Neural progenitor cell (in vitro differentiated cells): ENCODE measurements around the gene NDEL1. TPM values are rescaled to one million over a fixed set of nuclear protein-coding genes. Genes with fewer than 3 reads are reported as not detected.

Experiments used
- DNase-seq: peaks from one replicate; pipeline ENCODE4 v3.0.0-alpha.2; 2016; ENCODE audit warnings: low spot score
- H2AFZ ChIP-seq: fragments of 200-600 bp; sonication (generic); replicated peaks from 2 replicates; pipeline ENCODE4 v1.6.1; 2016; ENCODE audit warnings: antibody characterized with exemption
- H3F3A ChIP-seq: fragments of 200-600 bp; sonication (generic); 2 replicates; pipeline ENCODE4 v1.6.1; 2016; ENCODE audit warnings: antibody characterized with exemption, low read depth
- H3K27ac ChIP-seq: fragments of 200-600 bp; sonication (generic); 2 replicates; pipeline ENCODE4 v1.5.1; 2016; ENCODE audit warnings: mild to moderate bottlenecking
- H3K27me3 ChIP-seq: fragments of 200-600 bp; sonication (generic); 2 replicates; pipeline ENCODE4 v1.6.1; 2016; ENCODE audit warnings: mild to moderate bottlenecking, moderate library complexity
- H3K36me3 ChIP-seq: fragments of 200-600 bp; sonication (generic); 2 replicates; pipeline ENCODE4 v1.5.1; 2016
- H3K4me1 ChIP-seq: fragments of 200-600 bp; sonication (generic); 2 replicates; pipeline ENCODE4 v1.6.1; 2016; ENCODE audit warnings: mixed run types
- H3K4me2 ChIP-seq: fragments of 200-600 bp; sonication (generic); 2 replicates; pipeline ENCODE4 v1.6.1; 2016
- H3K4me3 ChIP-seq: fragments of 200-600 bp; sonication (generic); 2 replicates; pipeline ENCODE4 v1.5.1; 2016
- H3K79me2 ChIP-seq: fragments of 200-600 bp; sonication (generic); 2 replicates; pipeline ENCODE4 v1.6.1; 2016; ENCODE audit warnings: low read depth
- H3K9ac ChIP-seq: fragments of 200-600 bp; sonication (generic); 2 replicates; pipeline ENCODE4 v1.6.1; 2016
- H3K9me3 ChIP-seq: fragments of 200-600 bp; sonication (generic); 2 replicates; pipeline ENCODE4 v1.5.1; 2016; ENCODE audit warnings: low read depth
- H4K20me1 ChIP-seq: fragments of 200-600 bp; sonication (generic); 2 replicates; pipeline ENCODE4 v1.6.1; 2016; ENCODE audit warnings: low read depth
- H3K27ac Mint-ChIP-seq: 3 replicates; pipeline ENCODE4 v1.8.0; 2021; ENCODE audit warnings: mixed read lengths
- H3K27me3 Mint-ChIP-seq: 2 replicates; pipeline ENCODE4 v1.8.0; 2022; ENCODE audit warnings: low read depth, mild to moderate bottlenecking, inconsistent platforms, moderate library complexity, mixed read lengths; ENCODE audit not compliant: insufficient read depth
- H3K36me3 Mint-ChIP-seq: 3 replicates; pipeline ENCODE4 v1.8.0; 2021; ENCODE audit warnings: mixed read lengths
- H3K4me1 Mint-ChIP-seq: 3 replicates; pipeline ENCODE4 v1.8.0; 2021; ENCODE audit warnings: mixed read lengths
- H3K4me3 Mint-ChIP-seq: 3 replicates; pipeline ENCODE4 v1.8.0; 2021; ENCODE audit warnings: mild to moderate bottlenecking, moderate library complexity, mixed read lengths
- H3K9me3 Mint-ChIP-seq: 3 replicates; pipeline ENCODE4 v1.8.0; 2020; ENCODE audit warnings: mixed read lengths
- EZH2 ChIP-seq: fragments of 200-600 bp; sonication (generic); IDR thresholded peaks from 2 replicates; pipeline ENCODE4 v1.6.1; 2017; ENCODE audit warnings: antibody characterized with exemption, mild to moderate bottlenecking, moderate library complexity
- EZH2phosphoT487 ChIP-seq: fragments of 200-600 bp; sonication (generic); IDR thresholded peaks from 2 replicates; pipeline ENCODE4 v1.6.1; 2017; ENCODE audit warnings: antibody characterized with exemption
- total RNA-seq: library from RNA; depleted of rRNA; stranded (reverse); fragments of >200 nt; gene quantifications from 2 replicates; pipeline ENCODE4 v1.2.3, GENCODE V29; 2015; ENCODE audit warnings: low replicate concordance
- TF ChIP-seq, protein P1 (sequence below): fragments of 200-600 bp; sonication (generic); IDR thresholded peaks from 2 replicates; pipeline ENCODE4 v1.5.1; 2017; ENCODE audit warnings: antibody characterized with exemption, mild to moderate bottlenecking

Gene NDEL1
- total RNA-seq, 1 donor from 2014 or later, result 26.9 TPM

DNA sequence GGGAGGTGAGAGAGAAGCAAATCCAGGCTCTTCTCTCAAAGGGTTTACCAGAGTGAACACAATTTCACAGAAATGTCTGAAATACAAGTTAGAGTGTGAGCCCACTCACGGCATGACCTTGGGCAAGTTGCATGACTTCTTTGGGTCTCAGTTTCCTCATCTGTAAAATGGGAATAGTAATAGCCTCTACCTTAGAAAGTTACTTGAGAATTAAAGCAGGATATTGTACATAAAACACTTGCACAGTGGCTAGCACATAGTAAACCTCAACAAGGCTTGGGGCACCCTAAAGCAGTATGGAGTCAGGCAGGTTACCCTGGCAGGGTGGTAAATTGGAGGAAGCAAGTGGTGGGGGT is 24.8 kb upstream of the NDEL1 start:
- H3K9ac ChIP-seq, result no peak overlapping the region
- no peak overlapping the region for H3K4me2 ChIP-seq
- no peaks in the 10 kb centered on the region for H4K20me1 ChIP-seq
- no peaks in the 10 kb centered on the region for H3K9me3 Mint-ChIP-seq
- H3K4me3 ChIP-seq, result no peak overlapping the region
- H3K9me3 ChIP-seq, result no peaks in the 10 kb centered on the region
- no peak for DNase-seq
- peaks cover 8% of the 10 kb centered on the region for H3K4me1 Mint-ChIP-seq
- H3K27me3 Mint-ChIP-seq, result peaks cover 12% of the 10 kb centered on the region
- no peak overlapping the region for H3K27ac Mint-ChIP-seq
- H3K27ac ChIP-seq, result no peak overlapping the region
- H3K4me1 ChIP-seq, result no peaks in the 10 kb centered on the region
- TF ChIP-seq EZH2 (no peak), EZH2phosphoT487 (no peak)
- TF ChIP-seq, protein P1, sequence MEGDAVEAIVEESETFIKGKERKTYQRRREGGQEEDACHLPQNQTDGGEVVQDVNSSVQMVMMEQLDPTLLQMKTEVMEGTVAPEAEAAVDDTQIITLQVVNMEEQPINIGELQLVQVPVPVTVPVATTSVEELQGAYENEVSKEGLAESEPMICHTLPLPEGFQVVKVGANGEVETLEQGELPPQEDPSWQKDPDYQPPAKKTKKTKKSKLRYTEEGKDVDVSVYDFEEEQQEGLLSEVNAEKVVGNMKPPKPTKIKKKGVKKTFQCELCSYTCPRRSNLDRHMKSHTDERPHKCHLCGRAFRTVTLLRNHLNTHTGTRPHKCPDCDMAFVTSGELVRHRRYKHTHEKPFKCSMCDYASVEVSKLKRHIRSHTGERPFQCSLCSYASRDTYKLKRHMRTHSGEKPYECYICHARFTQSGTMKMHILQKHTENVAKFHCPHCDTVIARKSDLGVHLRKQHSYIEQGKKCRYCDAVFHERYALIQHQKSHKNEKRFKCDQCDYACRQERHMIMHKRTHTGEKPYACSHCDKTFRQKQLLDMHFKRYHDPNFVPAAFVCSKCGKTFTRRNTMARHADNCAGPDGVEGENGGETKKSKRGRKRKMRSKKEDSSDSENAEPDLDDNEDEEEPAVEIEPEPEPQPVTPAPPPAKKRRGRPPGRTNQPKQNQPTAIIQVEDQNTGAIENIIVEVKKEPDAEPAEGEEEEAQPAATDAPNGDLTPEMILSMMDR, result no peak
- H3K79me2 ChIP-seq, result no peaks in the 10 kb centered on the region
- no peak overlapping the region for H2AFZ ChIP-seq
- no peak overlapping the region for H3K4me3 Mint-ChIP-seq
- peaks cover 7% of the 10 kb centered on the region for H3F3A ChIP-seq
- no peaks in the 10 kb centered on the region for H3K27me3 ChIP-seq
- no peaks in the 10 kb centered on the region for H3K36me3 ChIP-seq
- no peaks in the 10 kb centered on the region for H3K36me3 Mint-ChIP-seq

DNA sequence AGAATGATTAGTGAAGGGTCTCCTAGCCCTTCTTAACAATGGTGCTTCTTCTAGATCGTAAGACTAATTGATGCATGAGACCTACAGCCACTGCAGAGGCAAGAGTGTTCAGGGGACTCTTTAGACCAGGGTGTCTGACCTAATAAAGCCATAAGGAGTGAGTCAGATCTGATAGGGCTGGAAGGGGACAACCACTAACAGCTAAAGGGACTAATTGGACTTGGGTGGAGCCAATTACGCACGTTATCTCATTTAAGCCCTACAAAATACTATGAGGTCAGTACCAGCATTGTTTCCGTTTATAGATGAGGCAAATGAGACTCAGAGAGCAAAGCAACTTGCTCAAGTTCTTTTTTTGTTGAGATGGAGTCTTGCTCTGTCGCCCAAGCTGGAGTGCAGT is 23.6 kb upstream of the NDEL1 start:
- Histone ChIP-seq H3K4me1 (no peaks in the 10 kb centered on the region), H2AFZ (no peak overlapping the region), H3K9me3 (no peaks in the 10 kb centered on the region), H3K27ac (no peak overlapping the region), H3K36me3 (no peaks in the 10 kb centered on the region), H4K20me1 (no peaks in the 10 kb centered on the region), H3F3A (peaks cover 10% of the 10 kb centered on the region), H3K79me2 (no peaks in the 10 kb centered on the region), H3K4me2 (no peak overlapping the region), H3K4me3 (no peak overlapping the region), H3K27me3 (peaks cover 4% of the 10 kb centered on the region), H3K9ac (no peak overlapping the region)
- Mint-ChIP-seq H3K27me3 (peaks cover 9% of the 10 kb centered on the region), H3K27ac (no peak overlapping the region), H3K4me1 (peaks cover 6% of the 10 kb centered on the region), H3K4me3 (no peak overlapping the region), H3K9me3 (no peaks in the 10 kb centered on the region), H3K36me3 (no peaks in the 10 kb centered on the region)
- DNase-seq, result no peak
- TF ChIP-seq, protein P1, result no peak
- TF ChIP-seq EZH2phosphoT487 (no peak), EZH2 (no peak)

DNA sequence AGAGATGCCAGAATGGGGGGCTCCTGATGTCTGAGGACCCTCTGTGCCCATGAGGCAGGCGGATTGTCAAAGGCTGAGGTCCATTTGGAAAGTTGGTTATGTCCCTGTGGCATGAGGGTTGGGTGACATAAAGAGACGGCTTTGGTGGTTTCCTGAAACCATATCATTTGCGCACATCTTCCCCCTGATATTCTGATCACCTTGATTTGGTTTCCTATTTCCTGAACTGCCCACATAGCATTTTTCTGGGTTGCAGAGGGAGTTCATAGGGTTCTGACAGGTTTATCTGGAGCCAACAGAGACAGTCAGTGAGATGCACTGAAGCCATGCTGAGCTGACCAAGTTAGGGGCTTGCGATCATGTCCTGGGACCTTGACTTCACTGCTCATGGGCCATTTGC is 22.4 kb upstream of the NDEL1 start:
- no peaks in the 10 kb centered on the region for H3K36me3 ChIP-seq
- H3K27ac ChIP-seq, result no peak overlapping the region
- H3K9ac ChIP-seq, result no peak overlapping the region
- no peak for DNase-seq
- no peaks in the 10 kb centered on the region for H3K79me2 ChIP-seq
- H3K27me3 ChIP-seq, result peaks cover 13% of the 10 kb centered on the region
- TF ChIP-seq, protein P1, result no peak
- TF ChIP-seq EZH2phosphoT487 (no peak), EZH2 (no peak)
- H3K9me3 ChIP-seq, result no peaks in the 10 kb centered on the region
- peaks cover 8% of the 10 kb centered on the region for H3K27me3 Mint-ChIP-seq
- H4K20me1 ChIP-seq, result no peaks in the 10 kb centered on the region
- no peak overlapping the region for H3K4me3 ChIP-seq
- no peak overlapping the region for H2AFZ ChIP-seq
- no peak overlapping the region for H3K4me2 ChIP-seq
- H3F3A ChIP-seq, result peaks cover 10% of the 10 kb centered on the region
- H3K4me1 Mint-ChIP-seq, result peaks cover 4% of the 10 kb centered on the region
- no peaks in the 10 kb centered on the region for H3K36me3 Mint-ChIP-seq
- H3K9me3 Mint-ChIP-seq, result no peaks in the 10 kb centered on the region
- H3K4me3 Mint-ChIP-seq, result no peak overlapping the region
- H3K4me1 ChIP-seq, result no peaks in the 10 kb centered on the region
- no peak overlapping the region for H3K27ac Mint-ChIP-seq

DNA sequence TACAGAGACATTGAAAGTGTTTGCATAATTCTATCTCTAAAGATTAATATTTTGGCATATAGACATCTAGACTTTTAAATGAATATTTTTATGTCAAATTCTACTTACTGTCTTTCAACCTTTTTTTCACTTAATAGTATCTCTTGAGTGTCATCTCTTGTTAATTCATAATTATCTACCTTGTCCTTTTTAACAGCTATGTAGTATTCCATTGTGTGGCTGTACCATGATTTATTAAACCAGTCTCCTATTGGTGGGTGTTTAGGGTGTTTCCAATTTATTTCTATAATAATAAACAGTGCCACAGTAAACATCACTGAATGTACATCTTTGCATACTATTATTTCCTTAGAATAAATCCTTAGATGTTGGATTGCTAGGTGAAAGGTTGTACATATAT is 21.7 kb upstream of the NDEL1 start:
- no peak for TF ChIP-seq EZH2
- TF ChIP-seq, protein P1, result no peak
- TF ChIP-seq EZH2phosphoT487, result no peak
- no peaks in the 10 kb centered on the region for H3K9me3 Mint-ChIP-seq

More for the DNA sequence above, 21.7 kb upstream of the NDEL1 start:
- Mint-ChIP-seq H3K27me3 (peaks cover 11% of the 10 kb centered on the region), H3K4me1 (peaks cover 4% of the 10 kb centered on the region), H3K27ac (no peak overlapping the region), H3K36me3 (no peaks in the 10 kb centered on the region), H3K4me3 (no peak overlapping the region)
- Histone ChIP-seq H3K36me3 (no peaks in the 10 kb centered on the region), H3K9me3 (no peaks in the 10 kb centered on the region), H3K4me1 (no peaks in the 10 kb centered on the region), H3F3A (peaks cover 10% of the 10 kb centered on the region), H3K79me2 (no peaks in the 10 kb centered on the region), H3K4me3 (no peak overlapping the region), H3K27me3 (peaks cover 16% of the 10 kb centered on the region), H3K27ac (no peak overlapping the region), H4K20me1 (no peaks in the 10 kb centered on the region), H2AFZ (no peak overlapping the region), H3K9ac (no peak overlapping the region), H3K4me2 (no peak overlapping the region)
- no peak for DNase-seq
